ENCODE data around the gene FAM237A.

DNA sequence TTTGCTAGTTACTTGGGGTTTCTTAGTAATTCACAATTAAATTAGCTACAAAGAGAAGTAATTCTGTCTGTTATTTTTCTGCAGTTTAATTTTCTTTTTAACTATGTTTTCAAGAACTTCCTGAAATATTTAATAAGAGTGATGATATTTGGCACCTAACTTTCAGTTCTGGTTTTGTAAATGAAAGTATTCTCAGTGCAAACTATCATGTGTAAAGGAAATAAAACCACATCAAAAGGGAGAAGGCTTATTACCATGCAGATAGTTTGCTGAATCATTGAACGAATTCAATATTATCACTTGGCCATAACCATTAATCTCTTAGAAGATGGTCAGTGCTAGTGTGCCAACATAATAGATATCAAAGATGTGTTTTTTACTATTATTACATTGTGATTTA is 46.7 kb downstream of the FAM237A start:
- no peak for TF ChIP-seq CTCF (conservative IDR thresholded peaks at IDR 0.05; ENCODE audit: low read depth in 2 of 2)
- no peak for TF ChIP-seq REST (IDR thresholded peaks at IDR 0.05; ENCODE audit: unreplicated experiment)
- TF ChIP-seq CREB1 (CRISPR knock-in tag; IDR thresholded peaks at IDR 0.05; ENCODE audit: low read depth), result no peak
- no peak for TF ChIP-seq POLR2AphosphoS5 (IDR thresholded peaks at IDR 0.05; ENCODE audit: low read depth)
- no peak for TF ChIP-seq EZH2 (IDR thresholded peaks at IDR 0.05; ENCODE audit: low read depth, unreplicated experiment)
- TF ChIP-seq EZH2phosphoT487 (IDR thresholded peaks at IDR 0.05; ENCODE audit: unreplicated experiment), result no peak
- no peak for TF ChIP-seq NANOG (IDR thresholded peaks at IDR 0.05; ENCODE audit: borderline replicate concordance)
- TF ChIP-seq ZNF331 (CRISPR knock-in tag; IDR thresholded peaks at IDR 0.05; ENCODE audit: low read depth), result no peak
- no peak for TF ChIP-seq ZNF462 (CRISPR knock-in tag; IDR thresholded peaks at IDR 0.05)
- TF ChIP-seq JUNB (IDR thresholded peaks at IDR 0.05; ENCODE audit: unreplicated experiment), result no peak
- no peak for TF ChIP-seq ZNF114 (CRISPR knock-in tag; IDR thresholded peaks at IDR 0.05)
- no peak for TF ChIP-seq STAT1 (IDR thresholded peaks at IDR 0.05; ENCODE audit: unreplicated experiment)

Data from GM23338 (cell line).